SH-SY5Y (cell line): Measurements from ENCODE around the gene RAD51B.

Experiments used
- GATA2 ChIP-seq: IDR thresholded peaks from 2 replicates; pipeline ENCODE4 v1.6.1; 2011; ENCODE audit warnings: mild to moderate bottlenecking, low read depth, low read length
- GATA3 ChIP-seq: IDR thresholded peaks from 2 replicates; pipeline ENCODE4 v1.6.1; 2011; ENCODE audit warnings: low read depth, mild to moderate bottlenecking, low read length, moderate library complexity

DNA sequence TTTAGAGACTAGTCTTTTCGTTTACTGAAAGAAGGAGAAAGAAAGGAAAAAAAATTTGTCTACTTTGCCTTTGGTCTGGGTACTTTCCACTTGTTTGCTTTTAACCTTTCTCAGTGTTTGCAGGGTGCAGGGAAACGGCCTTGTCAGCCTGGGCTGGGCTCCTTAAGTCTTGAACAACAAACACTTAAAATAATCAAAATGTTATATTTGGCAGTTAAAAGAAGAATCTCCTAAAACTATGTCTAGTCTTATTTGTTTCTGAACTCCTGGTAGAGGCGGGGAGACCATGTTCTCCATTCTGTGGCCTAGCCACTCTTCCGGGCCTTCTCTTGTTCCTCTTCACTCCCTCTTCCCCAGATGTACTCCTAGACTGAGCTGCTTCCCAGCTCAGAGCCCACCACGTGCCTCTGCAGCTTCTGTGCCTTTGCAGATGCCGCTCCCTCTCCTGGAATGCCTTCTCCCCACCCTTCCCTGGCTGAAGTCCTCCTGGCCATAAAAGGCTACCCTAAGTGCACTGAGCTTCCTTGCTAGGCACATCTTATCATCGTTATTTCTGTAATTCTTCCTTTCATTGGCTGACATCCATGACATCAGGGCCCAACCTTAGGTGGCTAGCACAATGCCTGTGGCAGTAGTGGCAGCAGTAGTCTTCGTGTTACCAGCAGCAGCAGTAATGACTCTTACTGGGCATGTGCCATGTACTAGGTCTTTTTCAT, 540.4 kb downstream of the RAD51B start:
- no peak for TF ChIP-seq GATA3
- TF ChIP-seq GATA2, result no peak
